Measurements from ENCODE around the gene PHB1. TPM values are rescaled to one million over a fixed set of nuclear protein-coding genes. Genes with fewer than 3 reads are reported as not detected.

The PHB1 gene
- total RNA-seq, 2 donors from 2014 or later: 227 to 263 TPM

- Histone ChIP-seq H3K9me3 (ENCODE audit: control insufficient read depth, low read length) (no peaks in the 10 kb centered on the region), H3K4me1 (ENCODE audit: control insufficient read depth, insufficient read depth, low read length) (no peaks in the 10 kb centered on the region), H3K9ac (ENCODE audit: extremely low read depth, low read length, poor library complexity, severe bottlenecking) (no peak overlapping the region), H3K27me3 (ENCODE audit: control insufficient read depth, insufficient read depth, low read length, poor library complexity, severe bottlenecking) (peaks cover 22% of the 10 kb centered on the region), H3K36me3 (ENCODE audit: control insufficient read depth, insufficient read depth, low read length) (no peaks in the 10 kb centered on the region), H3K27ac (ENCODE audit: low read depth, low read length) (no peak overlapping the region), H3K4me3 (ENCODE audit: low read length) (no peak overlapping the region)
- 86% methylated on average over 2 of the region's 4 CpGs; no CpG with 5 or more reads in 1 of the 2 experiments for WGBS, 2 experiments (ENCODE audit: insufficient coverage in 1 of 2, insufficient read length in 1 of 2)
- peaks cover 57% of the 10 kb centered on the region for H3K27me3 Mint-ChIP-seq (ENCODE audit: insufficient read depth)
- TF ChIP-seq CTCF (conservative IDR thresholded peaks at IDR 0.05): no peak
- no peaks in the 10 kb centered on the region for H3K4me1 Mint-ChIP-seq
- H3K9me3 Mint-ChIP-seq: no peaks in the 10 kb centered on the region
- DNase-seq: no peak
- H3K36me3 Mint-ChIP-seq (ENCODE audit: low read depth): no peaks in the 10 kb centered on the region
- H3K4me3 Mint-ChIP-seq: no peak overlapping the region
- no peak overlapping the region for H3K27ac Mint-ChIP-seq
These were observed 35.5 kb upstream of the PHB1 start for GRCh38 chr17:49450181-49450580.

- Mint-ChIP-seq H3K27ac (no peak overlapping the region), H3K27me3 (ENCODE audit: insufficient read depth) (peaks cover 59% of the 10 kb centered on the region), H3K4me1 (no peaks in the 10 kb centered on the region), H3K36me3 (ENCODE audit: low read depth) (no peaks in the 10 kb centered on the region), H3K4me3 (no peak overlapping the region), H3K9me3 (no peaks in the 10 kb centered on the region)
- H3K4me1 ChIP-seq (ENCODE audit: control insufficient read depth, insufficient read depth, low read length): no peaks in the 10 kb centered on the region
- no peaks in the 10 kb centered on the region for H3K9me3 ChIP-seq (ENCODE audit: control insufficient read depth, low read length)
- no peak overlapping the region for H3K27ac ChIP-seq (ENCODE audit: low read depth, low read length)
- no peaks in the 10 kb centered on the region for H3K36me3 ChIP-seq (ENCODE audit: control insufficient read depth, insufficient read depth, low read length)
- peak; percentile 38 for DNase-seq
- peak; percentile 40 for TF ChIP-seq CTCF (conservative IDR thresholded peaks at IDR 0.05)
- 90 to 91% methylated on average over 9 of the region's 9 CpGs for WGBS, 2 experiments (ENCODE audit: insufficient coverage in 1 of 2, insufficient read length in 1 of 2)
- H3K9ac ChIP-seq (ENCODE audit: extremely low read depth, low read length, poor library complexity, severe bottlenecking): no peak overlapping the region
- H3K27me3 ChIP-seq (ENCODE audit: control insufficient read depth, insufficient read depth, low read length, poor library complexity, severe bottlenecking): peaks cover 31% of the 10 kb centered on the region
- no peak overlapping the region for H3K4me3 ChIP-seq (ENCODE audit: low read length)
These were observed 33.1 kb upstream of the PHB1 start for GRCh38 chr17:49447628-49448302.

GRCh38 chr17:49445591-49445990, 30.9 kb upstream of the PHB1 start:
- Histone ChIP-seq H3K36me3 (ENCODE audit: control insufficient read depth, insufficient read depth, low read length) (no peaks in the 10 kb centered on the region), H3K4me3 (ENCODE audit: low read length) (no peak overlapping the region), H3K9me3 (ENCODE audit: control insufficient read depth, low read length) (no peaks in the 10 kb centered on the region), H3K27me3 (ENCODE audit: control insufficient read depth, insufficient read depth, low read length, poor library complexity, severe bottlenecking) (peaks cover 33% of the 10 kb centered on the region), H3K4me1 (ENCODE audit: control insufficient read depth, insufficient read depth, low read length) (no peaks in the 10 kb centered on the region), H3K27ac (ENCODE audit: low read depth, low read length) (no peak overlapping the region), H3K9ac (ENCODE audit: extremely low read depth, low read length, poor library complexity, severe bottlenecking) (no peak overlapping the region)
- peak; percentile 43 for DNase-seq
- 92 to 100% methylated on average over 3 to 7 of the region's 7 CpGs for WGBS, 2 experiments (ENCODE audit: insufficient coverage in 1 of 2, insufficient read length in 1 of 2)
- Mint-ChIP-seq H3K4me3 (no peak overlapping the region), H3K4me1 (no peaks in the 10 kb centered on the region), H3K36me3 (ENCODE audit: low read depth) (no peaks in the 10 kb centered on the region), H3K27ac (no peak overlapping the region), H3K9me3 (no peaks in the 10 kb centered on the region), H3K27me3 (ENCODE audit: insufficient read depth) (peaks cover 76% of the 10 kb centered on the region)
- no peak for TF ChIP-seq CTCF (conservative IDR thresholded peaks at IDR 0.05)

Data from endodermal cell (in vitro differentiated cells).